Keratinocyte (primary cell): ENCODE measurements around the gene TNKS1BP1. TPM values are rescaled to one million over a fixed set of nuclear protein-coding genes. Genes with fewer than 3 reads are reported as not detected.

Experiments
- DNase-seq: peaks from one replicate; pipeline ENCODE4 v3.0.0-alpha.2; 2011; ENCODE audit warnings: low read depth, missing footprints, low spot score
- FAIRE-seq: peaks from 2 replicates; lab custom pipeline; 2011; peaks lifted over from hg19 to GRCh38; lab: Jason Lieb, UNC
- H2AFZ ChIP-seq: 2 replicates; pipeline ENCODE4 v1.6.0; 2012; ENCODE audit warnings: low read length, control low read depth, inconsistent platforms; ENCODE audit not compliant: control insufficient read depth
- H3K27ac ChIP-seq: 2 replicates; pipeline ENCODE4 v1.5.1; 2011; ENCODE audit warnings: low read length; ENCODE audit not compliant: control insufficient read depth, insufficient read depth
- H3K27me3 ChIP-seq: 3 replicates; pipeline ENCODE4 v1.6.0; 2011; ENCODE audit warnings: low read length; ENCODE audit not compliant: control insufficient read depth, insufficient read depth; ENCODE audit errors: extremely low read depth
- H3K36me3 ChIP-seq, 2 experiments: 2 replicates in 1 of 2; 3 replicates in 1 of 2; pipeline ENCODE4 v1.5.1; 2011; ENCODE audit warnings: low read length in 2 of 2, mild to moderate bottlenecking in 1 of 2; ENCODE audit not compliant: control insufficient read depth in 2 of 2, insufficient read depth in 2 of 2; ENCODE audit errors: extremely low read depth in 1 of 2
- H3K4me1 ChIP-seq: 3 replicates; pipeline ENCODE4 v1.5.1; 2011; ENCODE audit warnings: low read length; ENCODE audit not compliant: control insufficient read depth, insufficient read depth; ENCODE audit errors: extremely low read depth
- H3K4me2 ChIP-seq: 3 replicates; pipeline ENCODE4 v1.6.0; 2011; ENCODE audit warnings: low read depth, low read length; ENCODE audit not compliant: control insufficient read depth, insufficient read depth; ENCODE audit errors: extremely low read depth
- H3K4me3 ChIP-seq, 3 experiments: fragments of 200-600 bp in 1 of 3; sonication (generic) in 1 of 3; 2 replicates in 2 of 3; 3 replicates in 1 of 3; pipeline ENCODE4 v1.5.1; 2011 to 2016; ENCODE audit warnings: low read length in 3 of 3, mild to moderate bottlenecking in 3 of 3, control low read depth in 2 of 3, inconsistent platforms in 1 of 3, low read depth in 1 of 3, mixed read lengths in 1 of 3, mixed run types in 1 of 3, moderate library complexity in 1 of 3; ENCODE audit not compliant: control insufficient read depth in 2 of 3, insufficient read depth in 2 of 3; ENCODE audit errors: extremely low read depth in 1 of 3
- H3K79me2 ChIP-seq: 2 replicates; pipeline ENCODE4 v1.6.0; 2012; ENCODE audit warnings: low read length; ENCODE audit not compliant: control insufficient read depth, insufficient read depth
- H3K9ac ChIP-seq: 3 replicates; pipeline ENCODE4 v1.6.0; 2011; ENCODE audit warnings: low read length; ENCODE audit not compliant: control insufficient read depth, insufficient read depth; ENCODE audit errors: extremely low read depth
- H3K9me1 ChIP-seq: 3 replicates; pipeline ENCODE4 v1.6.0; 2011; ENCODE audit warnings: low read length; ENCODE audit not compliant: control insufficient read depth, insufficient read depth; ENCODE audit errors: extremely low read depth
- H3K9me3 ChIP-seq: 2 replicates; pipeline ENCODE4 v1.5.1; 2012; ENCODE audit warnings: low read depth, low read length; ENCODE audit not compliant: control insufficient read depth
- H4K20me1 ChIP-seq: 3 replicates; pipeline ENCODE4 v1.6.0; 2011; ENCODE audit warnings: low read length; ENCODE audit not compliant: control insufficient read depth, insufficient read depth; ENCODE audit errors: extremely low read depth
- CTCF ChIP-seq, 3 experiments: IDR thresholded peaks in 1 of 3; conservative IDR thresholded peaks in 1 of 3; optimal IDR thresholded peaks in 1 of 3; 2 replicates in 2 of 3; 3 replicates in 1 of 3; pipeline versions ENCODE3 to v1.5.1; 2011; ENCODE audit warnings: low read length in 3 of 3, mild to moderate bottlenecking in 3 of 3, moderate library complexity in 2 of 3, control low read depth in 1 of 3, inconsistent platforms in 1 of 3; ENCODE audit not compliant: insufficient read depth in 2 of 3; ENCODE audit errors: extremely low read depth in 1 of 3
- EZH2 ChIP-seq: IDR thresholded peaks from one replicate; pipeline ENCODE4 v1.6.1; 2012; ENCODE audit warnings: inconsistent platforms, mild to moderate bottlenecking, low read length, moderate library complexity
- dilution Hi-C: fragments of 300-500 bp; cut with MboI; formaldehyde crosslinking; loops from one replicate; pipeline ENCODE4 v1.7.0; 2020; ENCODE audit warnings: low sequenced_read_pairs; ENCODE audit not compliant: extremely low pct_ligation_motif_present
- polyA plus RNA-seq, 5 experiments: library from polyadenylated mRNA; depleted of rRNA in 3 of 5; stranded (reverse) in 3 of 5; stranded (forward) in 1 of 5; unstranded in 1 of 5; fragments of >200 nt; gene quantifications; 1 replicate in 1 of 5; 2 replicates in 3 of 5; 3 replicates in 1 of 5; pipeline versions ENCODE4 v1.2.1 to v1.2.3, GENCODE V29; 2011 to 2012; ENCODE audit warnings: missing spikeins in 2 of 5, low read depth in 1 of 5, low replicate concordance in 1 of 5

Gene TNKS1BP1
- polyA plus RNA-seq, 1 donor (not counting 4 experiments of a cell fraction or from before 2014, with no cell fraction given): 88.3 TPM

- TF ChIP-seq EZH2: no peak
- no peak for TF ChIP-seq CTCF (optimal IDR thresholded peaks at IDR 0.05 in 1 of 3, IDR thresholded peaks at IDR 0.05 in 1 of 3, conservative IDR thresholded peaks at IDR 0.05 in 1 of 3; ENCODE audit: extremely low read depth in 1 of 3, insufficient read depth in 2 of 3, low read length in 3 of 3)
- no peak overlapping the region for H3K4me3 ChIP-seq
- no peaks in the 10 kb centered on the region for H3K79me2 ChIP-seq
- H3K9me1 ChIP-seq: no peaks in the 10 kb centered on the region
- H3K4me1 ChIP-seq: peaks cover 29% of the 10 kb centered on the region
- no peak for DNase-seq
- H3K36me3 ChIP-seq: no peaks in the 10 kb centered on the region
- H3K9ac ChIP-seq: no peak overlapping the region
- H4K20me1 ChIP-seq: no peaks in the 10 kb centered on the region
- H3K27me3 ChIP-seq: no peaks in the 10 kb centered on the region
- H3K4me2 ChIP-seq: no peak overlapping the region
- no peak overlapping the region for H3K27ac ChIP-seq
- dilution Hi-C loops: no loop called here
- FAIRE-seq: no peak
- H3K9me3 ChIP-seq: no peaks in the 10 kb centered on the region
- H2AFZ ChIP-seq: no peak overlapping the region
Measured at GRCh38 chr11:57373146-57373545, 48.4 kb upstream of the TNKS1BP1 start.

- DNase-seq: no peak
- Histone ChIP-seq H2AFZ (no peak overlapping the region), H3K27me3 (no peaks in the 10 kb centered on the region), H3K9me3 (no peaks in the 10 kb centered on the region), H3K79me2 (no peaks in the 10 kb centered on the region), H3K4me3 (no peak overlapping the region), H4K20me1 (no peaks in the 10 kb centered on the region), H3K9ac (no peak overlapping the region), H3K36me3 (no peaks in the 10 kb centered on the region), H3K4me1 (peaks cover 34% of the 10 kb centered on the region), H3K4me2 (no peak overlapping the region), H3K9me1 (no peaks in the 10 kb centered on the region), H3K27ac (no peak overlapping the region)
- dilution Hi-C loops: no loop called here
- FAIRE-seq: no peak
- TF ChIP-seq CTCF (optimal IDR thresholded peaks at IDR 0.05 in 1 of 3, IDR thresholded peaks at IDR 0.05 in 1 of 3, conservative IDR thresholded peaks at IDR 0.05 in 1 of 3; ENCODE audit: extremely low read depth in 1 of 3, insufficient read depth in 2 of 3, low read length in 3 of 3) (no peak), EZH2 (no peak)
Measured at GRCh38 chr11:57370941-57371340, 46.2 kb upstream of the TNKS1BP1 start.
